Pulmonary artery endothelial cell (primary cell): ENCODE measurements around the gene MINDY4B. TPM values are rescaled to one million over a fixed set of nuclear protein-coding genes. Genes with fewer than 3 reads are reported as not detected.

ENCODE experiments used
- DNase-seq: peaks from one replicate; pipeline ENCODE4 v3.0.0-alpha.2; 2011; ENCODE audit warnings: low read depth, low spot score
- total RNA-seq: library from RNA; depleted of rRNA; stranded (reverse); fragments of >200 nt; gene quantifications from 2 replicates; pipeline ENCODE4 v1.2.3, GENCODE V29; 2014

MINDY4B gene
- total RNA-seq, 1 donor from 2014 or later, result not detected

GRCh38 chr3:150848864-150849263 is 56.4 kb downstream of the MINDY4B start:
- no peak for DNase-seq

DNA sequence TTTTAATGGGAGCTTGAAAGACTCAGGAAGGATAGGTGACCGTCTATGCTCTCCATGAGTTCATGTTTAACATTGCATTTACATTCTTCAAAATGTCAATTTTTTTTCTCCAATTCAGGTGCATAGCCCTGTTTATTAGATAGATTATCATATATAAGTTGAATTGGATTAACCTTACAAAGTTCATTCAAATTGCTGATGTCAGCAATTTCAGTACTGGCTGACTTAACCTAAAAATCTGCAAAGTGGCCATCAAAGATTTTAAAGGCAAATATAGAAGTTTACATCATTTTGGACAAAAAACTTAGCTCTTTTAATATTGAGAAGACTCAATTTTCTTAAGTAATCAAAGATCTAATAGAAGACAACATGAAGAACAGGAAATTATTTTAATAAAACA is 57.8 kb downstream of the MINDY4B start:
- no peak for DNase-seq

GRCh38 chr3:150844484-150844883 is 60.8 kb downstream of the MINDY4B start:
- DNase-seq, result no peak

DNA sequence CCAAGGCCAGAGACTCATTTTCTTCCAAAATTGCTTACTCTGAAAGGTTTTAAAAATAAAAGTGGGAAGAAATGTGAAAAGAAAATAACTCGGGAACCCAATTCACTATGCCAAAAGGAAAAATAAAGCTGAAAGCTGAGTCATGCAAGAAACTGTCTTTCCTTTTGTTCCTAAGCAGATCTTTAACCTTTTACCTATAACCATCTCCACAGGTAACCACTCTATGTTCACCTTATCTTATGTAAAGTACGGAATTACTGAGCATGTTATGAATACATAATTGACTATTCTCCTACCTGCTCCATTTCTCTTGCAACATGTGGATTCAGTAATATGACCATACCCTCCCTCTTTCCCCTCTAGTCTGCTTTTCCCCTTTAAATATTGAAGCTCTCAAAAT is 62.0 kb downstream of the MINDY4B start:
- no peak for DNase-seq

GRCh38 chr3:150840802-150841515 is 64.3 kb downstream of the MINDY4B start:
- DNase-seq, result no peak

- DNase-seq, result no peak
These were observed 74.5 kb downstream of the MINDY4B start for GRCh38 chr3:150830745-150831144.

DNA sequence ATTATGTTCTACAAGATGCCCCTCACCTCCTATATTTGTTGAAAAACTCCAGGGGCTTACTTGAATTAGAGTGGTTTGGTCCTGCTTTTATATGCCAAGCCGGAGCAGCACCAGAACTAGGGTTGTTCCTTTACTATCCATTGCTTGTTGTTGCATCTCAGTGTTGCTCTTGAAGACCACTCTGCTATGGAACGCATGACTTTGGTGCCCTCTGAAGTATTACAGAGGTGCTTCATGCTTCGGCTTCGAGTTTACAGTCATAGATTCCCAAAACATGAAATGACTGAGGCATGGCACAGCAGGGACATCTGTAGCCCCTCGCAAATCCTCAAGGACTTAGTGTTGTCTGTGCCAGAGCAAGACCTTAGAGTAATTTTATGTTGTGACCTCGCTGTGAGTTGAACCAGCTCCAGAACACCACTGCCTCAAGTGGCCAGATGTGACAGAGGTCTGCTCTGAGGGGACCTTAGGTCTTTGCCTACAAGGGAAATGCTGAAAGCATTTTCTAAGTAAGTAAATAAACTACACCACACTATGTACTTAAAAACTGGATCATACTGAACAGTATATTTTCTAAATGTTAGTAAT is 75.1 kb downstream of the MINDY4B start:
- DNase-seq, result no peak

DNA sequence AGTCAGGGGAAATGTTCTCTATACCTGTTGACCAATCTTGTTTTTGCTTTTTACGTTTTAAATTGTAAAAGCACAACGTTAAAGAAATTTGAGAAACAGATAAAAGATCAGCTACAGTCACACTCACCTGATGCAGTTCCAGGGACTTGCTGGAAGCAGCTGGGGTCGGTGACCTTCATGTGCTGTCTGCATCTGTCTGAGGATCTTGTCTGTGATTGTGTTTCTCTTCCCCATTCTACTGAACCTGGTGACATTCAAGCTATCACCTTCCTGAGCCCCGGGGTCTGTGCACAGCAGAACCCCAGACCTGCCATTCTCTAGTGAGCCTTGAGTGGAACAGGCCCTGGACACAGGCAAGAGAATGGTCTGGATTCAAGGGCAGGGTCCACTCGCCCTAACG is 75.8 kb downstream of the MINDY4B start:
- DNase-seq, result no peak

GRCh38 chr3:150828997-150829396 is 76.2 kb downstream of the MINDY4B start:
- no peak for DNase-seq

- no peak for DNase-seq
These were observed 77.0 kb downstream of the MINDY4B start for GRCh38 chr3:150828261-150828660.

GRCh38 chr3:150826466-150827282 is 78.6 kb downstream of the MINDY4B start:
- no peak for DNase-seq

GRCh38 chr3:150825916-150826377 is 79.3 kb downstream of the MINDY4B start:
- DNase-seq, result no peak

DNA sequence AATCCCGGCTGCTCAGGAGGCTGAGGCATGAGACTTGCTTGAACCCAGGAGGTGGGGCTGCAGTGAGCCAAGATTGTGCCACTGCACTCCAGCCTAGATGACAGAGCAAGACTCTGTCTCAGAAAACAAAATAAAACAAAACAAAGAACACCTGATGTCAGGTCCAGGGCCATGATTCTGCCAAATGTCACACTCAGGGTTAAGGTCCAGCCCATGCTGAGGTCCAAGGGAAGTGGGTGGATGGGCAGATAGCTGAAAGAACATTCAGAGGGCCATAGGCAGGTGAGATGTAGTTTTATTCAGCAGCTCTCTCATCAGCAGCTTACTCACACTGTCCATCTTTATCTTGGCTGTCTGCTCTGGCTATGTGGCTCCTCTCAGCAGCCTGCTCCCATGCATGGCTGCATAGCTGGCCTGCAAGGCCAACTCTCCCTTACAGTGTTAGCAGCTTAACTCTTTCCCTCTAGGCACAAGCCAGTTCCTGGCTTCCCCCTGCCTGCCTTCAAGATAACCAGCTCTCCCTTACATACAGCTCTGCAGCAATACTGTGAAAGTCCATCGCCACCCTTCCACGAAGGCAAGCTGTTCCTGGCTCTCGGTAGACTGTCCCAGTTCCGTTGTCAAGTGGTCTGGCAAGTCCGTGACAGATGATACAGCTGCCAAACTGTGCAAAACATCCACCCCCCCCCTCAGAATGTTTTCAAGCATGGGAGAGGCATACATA is 79.9 kb downstream of the MINDY4B start:
- no peak for DNase-seq

- DNase-seq, result no peak
These were observed 82.0 kb downstream of the MINDY4B start for GRCh38 chr3:150823277-150823676.

DNA sequence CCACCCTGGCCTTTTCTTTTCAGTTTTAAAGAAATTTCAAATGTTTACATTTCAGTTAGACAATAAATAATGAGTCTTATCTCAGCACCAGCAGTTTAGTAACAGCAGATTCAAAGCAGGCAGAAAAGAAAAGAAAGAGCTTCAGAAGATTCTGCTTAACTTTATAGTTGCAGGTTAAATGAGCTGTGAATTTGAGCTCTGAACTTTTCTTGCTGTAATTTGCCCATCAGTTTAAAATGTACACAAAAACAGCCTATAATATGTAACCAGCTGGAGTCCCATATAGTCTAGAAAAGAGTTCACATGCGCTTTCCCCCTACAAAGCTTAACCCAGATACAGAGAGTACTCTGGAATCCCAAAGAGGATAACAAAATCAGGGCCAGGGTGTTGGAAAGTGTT is 82.6 kb downstream of the MINDY4B start:
- no peak for DNase-seq

Other genes with a start within 250 kb of the MINDY4B start
- gene ERICH6, start 201.5 kb downstream of the MINDY4B start, total RNA-seq, result not detected in 2 replicates
- gene SIAH2, start 142.3 kb downstream of the MINDY4B start, total RNA-seq, result 20.5 and 24.1 TPM in 2 replicates
- not detected in 2 replicates for gene CLRN1, start 67.3 kb upstream of the MINDY4B start, total RNA-seq
- gene MED12L, start 180.2 kb upstream of the MINDY4B start, total RNA-seq, result 0.11 and 0.20 TPM in 2 replicates